Nephron (organoid): ENCODE data around the gene PPP4R2.

ENCODE experiments used
- H3K27ac Mint-ChIP-seq, 3 experiments: 2 replicates each; pipeline ENCODE4 v1.8.0; 2020; ENCODE audit warnings: mixed read lengths in 3 of 3, mild to moderate bottlenecking in 2 of 3, moderate library complexity in 1 of 3
- H3K27me3 Mint-ChIP-seq: 2 replicates; pipeline ENCODE4 v1.8.0; 2021; ENCODE audit warnings: low read depth, mild to moderate bottlenecking, moderate library complexity, mixed read lengths
- H3K36me3 Mint-ChIP-seq: 2 replicates; pipeline ENCODE4 v1.8.0; 2020; ENCODE audit warnings: low read depth, mixed read lengths
- H3K4me1 Mint-ChIP-seq: 2 replicates; pipeline ENCODE4 v1.8.0; 2020; ENCODE audit warnings: mixed read lengths
- H3K4me3 Mint-ChIP-seq, 3 experiments: 2 replicates each; pipeline ENCODE4 v1.8.0; 2020; ENCODE audit warnings: mild to moderate bottlenecking in 3 of 3, mixed read lengths in 3 of 3, moderate library complexity in 2 of 3
- H3K9me3 Mint-ChIP-seq: 2 replicates; pipeline ENCODE4 v1.8.0; 2020; ENCODE audit warnings: mixed read lengths
- CTCF ChIP-seq, 3 experiments: fragments of 200-600 bp; sonication (generic); IDR thresholded peaks; one replicate each; pipeline ENCODE4 v1.5.0; 2021; ENCODE audit warnings: antibody characterized with exemption in 3 of 3; ENCODE audit not compliant: unreplicated experiment in 3 of 3

PPP4R2 gene

GRCh38 chr3:73028803-73029202, 32.2 kb downstream of the PPP4R2 start:
- no peak for TF ChIP-seq CTCF (IDR thresholded peaks at IDR 0.05; ENCODE audit: unreplicated experiment in 3 of 3)
- Mint-ChIP-seq H3K27me3 (no peaks in the 10 kb centered on the region), H3K36me3 (peaks cover 37% of the 10 kb centered on the region), H3K9me3 (no peaks in the 10 kb centered on the region), H3K27ac (peak overlapping the region in 1 of 3 experiments; percentile 23), H3K4me3 (no peak overlapping the region), H3K4me1 (peaks cover 35% of the 10 kb centered on the region)

GRCh38 chr3:73029321-73029796, 32.7 kb downstream of the PPP4R2 start:
- Mint-ChIP-seq H3K27me3 (no peaks in the 10 kb centered on the region), H3K36me3 (peaks cover 37% of the 10 kb centered on the region), H3K27ac (peak overlapping the region; percentile 0 to 23 (median 3)), H3K9me3 (no peaks in the 10 kb centered on the region), H3K4me1 (peaks cover 35% of the 10 kb centered on the region), H3K4me3 (no peak overlapping the region)
- no peak for TF ChIP-seq CTCF (IDR thresholded peaks at IDR 0.05; ENCODE audit: unreplicated experiment in 3 of 3)

- no peaks in the 10 kb centered on the region for H3K27me3 Mint-ChIP-seq
- no peaks in the 10 kb centered on the region for H3K9me3 Mint-ChIP-seq
- H3K27ac Mint-ChIP-seq, result peak overlapping the region in 2 of 3 experiments; percentile 3 to 23
- H3K4me3 Mint-ChIP-seq, result no peak overlapping the region
- peaks cover 43% of the 10 kb centered on the region for H3K36me3 Mint-ChIP-seq
- TF ChIP-seq CTCF (IDR thresholded peaks at IDR 0.05; ENCODE audit: unreplicated experiment in 3 of 3), result no peak
- H3K4me1 Mint-ChIP-seq, result peaks cover 30% of the 10 kb centered on the region
These were observed 33.5 kb downstream of the PPP4R2 start for GRCh38 chr3:73030073-73030597.

GRCh38 chr3:73031573-73032103, 35.0 kb downstream of the PPP4R2 start:
- Mint-ChIP-seq H3K27me3 (no peaks in the 10 kb centered on the region), H3K36me3 (peaks cover 42% of the 10 kb centered on the region), H3K4me1 (peaks cover 31% of the 10 kb centered on the region), H3K4me3 (no peak overlapping the region), H3K9me3 (no peaks in the 10 kb centered on the region), H3K27ac (no peak overlapping the region)
- TF ChIP-seq CTCF (IDR thresholded peaks at IDR 0.05; ENCODE audit: unreplicated experiment in 3 of 3), result no peak

- Mint-ChIP-seq H3K9me3 (no peaks in the 10 kb centered on the region), H3K27me3 (no peaks in the 10 kb centered on the region), H3K27ac (peak overlapping the region in 1 of 3 experiments; percentile 13), H3K4me1 (peaks cover 44% of the 10 kb centered on the region), H3K36me3 (peaks cover 17% of the 10 kb centered on the region), H3K4me3 (no peak overlapping the region)
- TF ChIP-seq CTCF (IDR thresholded peaks at IDR 0.05; ENCODE audit: unreplicated experiment in 3 of 3), result no peak
These were observed 40.3 kb downstream of the PPP4R2 start for GRCh38 chr3:73036694-73037591.
